WTC11 (cell line): ENCODE results near the gene ABTB2. TPM values are rescaled to one million over a fixed set of nuclear protein-coding genes. Genes with fewer than 3 reads are reported as not detected.
A peak's percentile ranks its signal among the peaks of the same experiment; 100 is the strongest.

Experiments
- ATAC-seq: fragments of 200-7000 bp; cut with Tn5 transposase; 2 replicates; pipeline ENCODE4 v1.10.0; 2021; ENCODE audit warnings: mild to moderate bottlenecking, moderate library complexity
- CTCF ChIA-PET: fragments of 300-600 bp; sonication (Branson Sonifier 250); formaldehyde crosslinking; loops from one replicate; lab custom pipeline; 2021; ENCODE audit warnings: antibody characterized with exemption; lab: Charles Lee
- POLR2A ChIA-PET: fragments of 350-600 bp; sonication (Branson Sonifier 250); formaldehyde crosslinking; loops from one replicate; lab custom pipeline; 2021; ENCODE audit warnings: antibody characterized with exemption; lab: Charles Lee
- DNase-seq: peaks from one replicate; pipeline ENCODE4 v3.0.0; 2021; ENCODE audit warnings: low spot score
- H3K27ac Mint-ChIP-seq: 2 replicates; pipeline ENCODE4 v1.8.0; 2021; ENCODE audit warnings: mixed read lengths
- H3K27me3 Mint-ChIP-seq: 2 replicates; pipeline ENCODE4 v1.8.0; 2021; ENCODE audit warnings: low read depth, mild to moderate bottlenecking, moderate library complexity, mixed read lengths
- H3K36me3 Mint-ChIP-seq: 2 replicates; pipeline ENCODE4 v1.8.0; 2021; ENCODE audit warnings: mixed read lengths
- H3K4me1 Mint-ChIP-seq: 2 replicates; pipeline ENCODE4 v1.8.0; 2022; ENCODE audit warnings: mixed read lengths
- H3K4me3 Mint-ChIP-seq: 2 replicates; pipeline ENCODE4 v1.8.0; 2021; ENCODE audit warnings: mild to moderate bottlenecking, moderate library complexity, mixed read lengths
- H3K9me3 Mint-ChIP-seq: 2 replicates; pipeline ENCODE4 v1.8.0; 2021; ENCODE audit warnings: mixed read lengths
- FOXP1 ChIP-seq: sonication (generic); formaldehyde crosslinking; IDR thresholded peaks from 2 replicates; pipeline ENCODE4 v1.8.0; 2022; ENCODE audit warnings: missing genetic modification reagents, mild to moderate bottlenecking, moderate library complexity, borderline replicate concordance
- SP1 ChIP-seq: sonication (generic); formaldehyde crosslinking; conservative IDR thresholded peaks from 2 replicates; pipeline ENCODE4 v1.8.1; 2022; ENCODE audit warnings: missing genetic modification reagents
- ZNF219 ChIP-seq: sonication (generic); formaldehyde crosslinking; IDR thresholded peaks from 2 replicates; pipeline ENCODE4 v1.8.0; 2023; ENCODE audit warnings: missing genetic modification reagents, mild to moderate bottlenecking, borderline replicate concordance
- total RNA-seq: library from RNA; stranded (reverse); gene quantifications from 3 replicates; pipeline ENCODE4 v1.2.3, GENCODE V29; 2021
- TF ChIP-seq, protein P1 (sequence below): fragments of 250-450 bp; sonication (Bioruptor Pico); IDR thresholded peaks from 2 replicates; pipeline ENCODE4 v2.1.2; 2022; ENCODE audit warnings: mild to moderate bottlenecking, moderate library complexity
- TF ChIP-seq, protein P2 (sequence below): fragments of 200-600 bp; IDR thresholded peaks from 2 replicates; pipeline ENCODE4 v1.8.0; 2022; ENCODE audit warnings: antibody characterized with exemption
- TF ChIP-seq, protein P3 (sequence below): sonication (generic); formaldehyde crosslinking; IDR thresholded peaks from 2 replicates; pipeline ENCODE4 v1.8.0; 2022; ENCODE audit warnings: mild to moderate bottlenecking, missing genetic modification reagents
- TF ChIP-seq, protein P4 (sequence below): sonication (generic); formaldehyde crosslinking; IDR thresholded peaks from 2 replicates; pipeline ENCODE4 v1.8.1; 2022; ENCODE audit warnings: mild to moderate bottlenecking, missing genetic modification reagents, moderate library complexity, borderline replicate concordance
- TF ChIP-seq, protein P5 (sequence below): sonication (generic); formaldehyde crosslinking; IDR thresholded peaks from 2 replicates; pipeline ENCODE4 v1.8.1; 2023; ENCODE audit warnings: mild to moderate bottlenecking, moderate library complexity, missing genetic modification reagents
- TF ChIP-seq, protein P6 (sequence below): fragments of 250-450 bp; sonication (Bioruptor Pico); IDR thresholded peaks from 2 replicates; pipeline ENCODE4 v1.9.0; 2021; ENCODE audit warnings: moderate library complexity, mild to moderate bottlenecking, inconsistent platforms, borderline replicate concordance

The ABTB2 gene
- total RNA-seq, 1 experiment from 2014 or later = 12.8 TPM

DNA sequence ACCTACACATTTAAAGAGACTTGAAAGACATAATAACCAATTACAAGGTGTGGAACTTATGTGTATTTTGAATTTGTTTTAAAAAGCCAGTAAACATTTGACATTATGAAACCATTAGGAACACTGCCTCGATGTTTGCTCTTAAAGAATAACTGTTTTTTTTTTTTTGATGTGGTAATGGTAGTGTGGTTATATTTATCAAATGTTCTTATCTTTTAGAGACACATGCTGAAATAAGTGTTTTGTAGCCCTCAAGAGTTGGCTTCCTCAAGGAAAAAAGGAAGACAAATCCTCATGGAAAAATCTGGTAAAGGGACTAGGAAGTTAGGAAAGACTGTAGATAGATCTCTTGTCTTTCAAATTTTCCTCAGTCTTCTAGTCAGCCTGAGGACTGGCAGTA lies 2.2 kb upstream of the ABTB2 start:
- ChIA-PET POLR2A (no interaction called here), CTCF (interaction anchor here (4.3 kb wide), 1 partner anchor 185 kb away, joined by 28 read pairs; no protein-coding TSS in a partner anchor)
- Mint-ChIP-seq H3K9me3 (no peaks in the 10 kb centered on the region), H3K4me3 (no peak overlapping the region), H3K27ac (no peak overlapping the region), H3K27me3 (peaks cover 32% of the 10 kb centered on the region), H3K4me1 (peaks cover 17% of the 10 kb centered on the region), H3K36me3 (no peaks in the 10 kb centered on the region)
- TF ChIP-seq, protein P1, sequence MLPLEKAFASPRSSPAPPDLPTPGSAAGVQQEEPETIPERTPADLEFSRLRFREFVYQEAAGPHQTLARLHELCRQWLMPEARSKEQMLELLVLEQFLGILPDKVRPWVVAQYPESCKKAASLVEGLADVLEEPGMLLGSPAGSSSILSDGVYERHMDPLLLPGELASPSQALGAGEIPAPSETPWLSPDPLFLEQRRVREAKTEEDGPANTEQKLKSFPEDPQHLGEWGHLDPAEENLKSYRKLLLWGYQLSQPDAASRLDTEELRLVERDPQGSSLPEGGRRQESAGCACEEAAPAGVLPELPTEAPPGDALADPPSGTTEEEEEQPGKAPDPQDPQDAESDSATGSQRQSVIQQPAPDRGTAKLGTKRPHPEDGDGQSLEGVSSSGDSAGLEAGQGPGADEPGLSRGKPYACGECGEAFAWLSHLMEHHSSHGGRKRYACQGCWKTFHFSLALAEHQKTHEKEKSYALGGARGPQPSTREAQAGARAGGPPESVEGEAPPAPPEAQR (CRISPR knock-in tag) = no peak
- no peak for ATAC-seq
- DNase-seq = no peak

DNA sequence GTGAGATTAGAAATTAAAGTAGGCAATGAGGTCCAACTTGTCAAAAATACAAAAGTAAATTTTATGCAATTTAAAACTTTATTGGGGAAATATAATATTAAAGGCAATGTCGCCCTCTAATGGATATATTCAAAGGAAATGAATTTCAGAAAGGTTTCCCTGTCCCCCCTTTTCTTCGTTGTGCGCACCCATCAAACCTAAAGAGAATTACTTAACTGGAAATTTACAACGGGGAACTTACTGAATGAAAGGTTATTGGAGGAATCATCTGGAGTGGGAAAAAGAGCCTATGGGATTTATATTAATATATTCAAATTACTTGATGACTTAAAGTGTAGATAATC lies 1.7 kb upstream of the ABTB2 start:
- Mint-ChIP-seq H3K4me1 (peaks cover 22% of the 10 kb centered on the region), H3K4me3 (peak overlapping the region; percentile 85), H3K36me3 (no peaks in the 10 kb centered on the region), H3K27ac (no peak overlapping the region), H3K9me3 (no peaks in the 10 kb centered on the region), H3K27me3 (peaks cover 37% of the 10 kb centered on the region)
- DNase-seq (no peak), ATAC-seq (no peak)
- POLR2A ChIA-PET = no interaction called here
- TF ChIP-seq, protein P2, sequence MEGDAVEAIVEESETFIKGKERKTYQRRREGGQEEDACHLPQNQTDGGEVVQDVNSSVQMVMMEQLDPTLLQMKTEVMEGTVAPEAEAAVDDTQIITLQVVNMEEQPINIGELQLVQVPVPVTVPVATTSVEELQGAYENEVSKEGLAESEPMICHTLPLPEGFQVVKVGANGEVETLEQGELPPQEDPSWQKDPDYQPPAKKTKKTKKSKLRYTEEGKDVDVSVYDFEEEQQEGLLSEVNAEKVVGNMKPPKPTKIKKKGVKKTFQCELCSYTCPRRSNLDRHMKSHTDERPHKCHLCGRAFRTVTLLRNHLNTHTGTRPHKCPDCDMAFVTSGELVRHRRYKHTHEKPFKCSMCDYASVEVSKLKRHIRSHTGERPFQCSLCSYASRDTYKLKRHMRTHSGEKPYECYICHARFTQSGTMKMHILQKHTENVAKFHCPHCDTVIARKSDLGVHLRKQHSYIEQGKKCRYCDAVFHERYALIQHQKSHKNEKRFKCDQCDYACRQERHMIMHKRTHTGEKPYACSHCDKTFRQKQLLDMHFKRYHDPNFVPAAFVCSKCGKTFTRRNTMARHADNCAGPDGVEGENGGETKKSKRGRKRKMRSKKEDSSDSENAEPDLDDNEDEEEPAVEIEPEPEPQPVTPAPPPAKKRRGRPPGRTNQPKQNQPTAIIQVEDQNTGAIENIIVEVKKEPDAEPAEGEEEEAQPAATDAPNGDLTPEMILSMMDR = peak; percentile 10; the same call in 1 of the 2 replicates
- no peak for TF ChIP-seq ZNF219 (CRISPR knock-in tag)
- CTCF ChIA-PET = no interaction called here

DNA sequence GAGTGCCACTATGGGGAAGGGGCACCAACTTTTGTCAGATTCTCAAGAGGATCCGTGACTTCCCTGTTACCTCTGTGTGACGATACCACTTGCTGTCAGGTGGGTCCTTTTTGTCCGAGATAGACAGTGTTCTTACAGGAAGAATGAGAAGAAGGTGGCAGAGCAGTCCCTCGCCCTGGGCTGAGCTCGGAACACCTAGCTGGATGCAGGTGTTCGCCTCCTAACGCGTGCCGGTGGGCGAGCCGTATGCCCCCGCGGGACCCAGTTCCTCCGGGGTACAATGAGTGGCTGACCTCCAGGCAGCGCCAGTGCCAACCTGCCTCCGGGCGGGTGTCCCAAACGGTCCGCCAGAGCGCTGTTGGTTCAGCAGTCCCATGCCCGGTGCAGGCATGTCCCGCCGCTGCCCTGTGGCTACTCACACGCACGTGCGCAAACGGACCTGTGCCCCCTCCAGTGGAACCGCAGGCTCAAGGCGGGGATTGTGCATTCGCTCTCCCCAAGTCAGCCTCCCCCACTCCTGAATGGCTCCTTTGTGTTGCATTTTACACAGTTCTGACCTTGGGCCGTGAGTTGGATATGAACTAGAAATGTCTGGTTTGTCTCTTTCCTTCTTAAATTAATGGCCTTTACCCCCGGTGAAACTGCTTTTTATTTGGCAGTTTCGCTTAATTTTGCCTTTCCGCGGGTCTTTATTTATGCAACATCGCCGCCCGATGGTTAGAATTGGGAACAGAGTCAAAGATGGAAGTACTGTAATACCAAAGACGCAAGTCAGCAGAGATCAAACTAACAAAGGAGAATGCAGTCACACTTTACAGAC lies 1.1 kb upstream of the ABTB2 start:
- Mint-ChIP-seq H3K4me3 (peak overlapping the region; percentile 85), H3K9me3 (no peaks in the 10 kb centered on the region), H3K27me3 (peaks cover 42% of the 10 kb centered on the region), H3K36me3 (no peaks in the 10 kb centered on the region), H3K27ac (peak overlapping the region; percentile 98), H3K4me1 (peaks cover 23% of the 10 kb centered on the region)
- POLR2A ChIA-PET = interaction anchor here (1.0 to 3.5 kb wide), 7 partner anchors 18 to 186 kb away, joined by 3 to 33 read pairs (median 4); no protein-coding TSS in a partner anchor
- CTCF ChIA-PET = interaction anchor here (0.5 to 6.0 kb wide), 19 partner anchors 8 to 550 kb away, joined by 3 to 236 read pairs (median 7); partner anchors contain the start of gene NAT10
- TF ChIP-seq, protein P3, sequence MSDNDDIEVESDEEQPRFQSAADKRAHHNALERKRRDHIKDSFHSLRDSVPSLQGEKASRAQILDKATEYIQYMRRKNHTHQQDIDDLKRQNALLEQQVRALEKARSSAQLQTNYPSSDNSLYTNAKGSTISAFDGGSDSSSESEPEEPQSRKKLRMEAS (CRISPR knock-in tag) = peak; percentile 66
- TF ChIP-seq, protein P4, sequence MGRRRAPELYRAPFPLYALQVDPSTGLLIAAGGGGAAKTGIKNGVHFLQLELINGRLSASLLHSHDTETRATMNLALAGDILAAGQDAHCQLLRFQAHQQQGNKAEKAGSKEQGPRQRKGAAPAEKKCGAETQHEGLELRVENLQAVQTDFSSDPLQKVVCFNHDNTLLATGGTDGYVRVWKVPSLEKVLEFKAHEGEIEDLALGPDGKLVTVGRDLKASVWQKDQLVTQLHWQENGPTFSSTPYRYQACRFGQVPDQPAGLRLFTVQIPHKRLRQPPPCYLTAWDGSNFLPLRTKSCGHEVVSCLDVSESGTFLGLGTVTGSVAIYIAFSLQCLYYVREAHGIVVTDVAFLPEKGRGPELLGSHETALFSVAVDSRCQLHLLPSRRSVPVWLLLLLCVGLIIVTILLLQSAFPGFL (CRISPR knock-in tag) = no peak
- TF ChIP-seq, protein P1 (CRISPR knock-in tag) = no peak
- TF ChIP-seq FOXP1 (CRISPR knock-in tag) (0 out of 2 replicates have a peak, but pooled peaks have one; percentile 71), SP1 (CRISPR knock-in tag) (0 out of 2 replicates have a peak, but pooled peaks have one; percentile 29)
- TF ChIP-seq, protein P5, sequence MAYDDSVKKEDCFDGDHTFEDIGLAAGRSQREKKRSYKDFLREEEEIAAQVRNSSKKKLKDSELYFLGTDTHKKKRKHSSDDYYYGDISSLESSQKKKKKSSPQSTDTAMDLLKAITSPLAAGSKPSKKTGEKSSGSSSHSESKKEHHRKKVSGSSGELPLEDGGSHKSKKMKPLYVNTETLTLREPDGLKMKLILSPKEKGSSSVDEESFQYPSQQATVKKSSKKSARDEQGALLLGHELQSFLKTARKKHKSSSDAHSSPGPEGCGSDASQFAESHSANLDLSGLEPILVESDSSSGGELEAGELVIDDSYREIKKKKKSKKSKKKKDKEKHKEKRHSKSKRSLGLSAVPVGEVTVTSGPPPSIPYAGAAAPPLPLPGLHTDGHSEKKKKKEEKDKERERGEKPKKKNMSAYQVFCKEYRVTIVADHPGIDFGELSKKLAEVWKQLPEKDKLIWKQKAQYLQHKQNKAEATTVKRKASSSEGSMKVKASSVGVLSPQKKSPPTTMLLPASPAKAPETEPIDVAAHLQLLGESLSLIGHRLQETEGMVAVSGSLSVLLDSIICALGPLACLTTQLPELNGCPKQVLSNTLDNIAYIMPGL (CRISPR knock-in tag) = peak; percentile 53; the same call in 1 of the 2 replicates
- TF ChIP-seq, protein P2 = peak; percentile 62
- TF ChIP-seq, protein P6, sequence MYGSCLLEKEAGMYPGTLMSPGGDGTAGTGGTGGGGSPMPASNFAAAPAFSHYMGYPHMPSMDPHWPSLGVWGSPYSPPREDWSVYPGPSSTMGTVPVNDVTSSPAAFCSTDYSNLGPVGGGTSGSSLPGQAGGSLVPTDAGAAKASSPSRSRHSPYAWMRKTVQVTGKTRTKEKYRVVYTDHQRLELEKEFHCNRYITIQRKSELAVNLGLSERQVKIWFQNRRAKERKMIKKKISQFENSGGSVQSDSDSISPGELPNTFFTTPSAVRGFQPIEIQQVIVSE (CRISPR knock-in tag) = no peak
- no peak; the same call in 1 of the 2 replicates for ATAC-seq
- peak; percentile 60 for DNase-seq
